Activated CD4-positive, alpha-beta T cell treated with anti-CD3 and anti-CD28 coated beads, Interleukin-2, amount 50 U/mL, for 4 hours (primary cell): Measurements from ENCODE around the gene ATF7IP2.
"Not testable (repeated sequence)": the region's sequence is repeated elsewhere in the genome, so short reads cannot be mapped to it uniquely, and the experiment has no call there.

ENCODE experiments used
- DNase-seq, 2 experiments: peaks; one replicate each; pipeline ENCODE4 v3.0.0-alpha.2; 2020

The ATF7IP2 gene

GRCh38 chr16:10376229-10376628, 9.6 kb upstream of the ATF7IP2 start:
- DNase-seq = no peak

GRCh38 chr16:10383626-10384025, 2.2 kb upstream of the ATF7IP2 start:
- DNase-seq = no peak

GRCh38 chr16:10386517-10387100, 748 bp downstream of the ATF7IP2 start:
- DNase-seq = no peak

- no peak for DNase-seq
Observed at GRCh38 chr16:10387188-10387617, 1.3 kb downstream of the ATF7IP2 start.

GRCh38 chr16:10388988-10389387, 3.1 kb downstream of the ATF7IP2 start:
- no peak for DNase-seq

- no peak for DNase-seq
Observed at GRCh38 chr16:10390330-10390729, 4.5 kb downstream of the ATF7IP2 start.

- DNase-seq = no peak
Observed at GRCh38 chr16:10390867-10391266, 5.0 kb downstream of the ATF7IP2 start.

GRCh38 chr16:10391339-10391738, 5.5 kb downstream of the ATF7IP2 start:
- DNase-seq = no peak

- no peak for DNase-seq
Observed at GRCh38 chr16:10402975-10403374, 17.1 kb downstream of the ATF7IP2 start.

- no peak for DNase-seq
Observed at GRCh38 chr16:10405386-10405939, 19.6 kb downstream of the ATF7IP2 start.

GRCh38 chr16:10408824-10409381, 23.0 kb downstream of the ATF7IP2 start:
- DNase-seq = no peak

GRCh38 chr16:10409713-10410112, 23.9 kb downstream of the ATF7IP2 start:
- DNase-seq = not testable (repeated sequence)

- no peak for DNase-seq
Observed at GRCh38 chr16:10410469-10410868, 24.6 kb downstream of the ATF7IP2 start.

GRCh38 chr16:10412935-10413601, 27.2 kb downstream of the ATF7IP2 start:
- no peak for DNase-seq

- DNase-seq = not testable (repeated sequence)
Observed at GRCh38 chr16:10418204-10418603, 32.3 kb downstream of the ATF7IP2 start.

- DNase-seq = no peak
Observed at GRCh38 chr16:10419701-10420100, 33.8 kb downstream of the ATF7IP2 start.

GRCh38 chr16:10421596-10421995, 35.7 kb downstream of the ATF7IP2 start:
- no peak for DNase-seq

- no peak for DNase-seq
Observed at GRCh38 chr16:10428433-10429168, 42.7 kb downstream of the ATF7IP2 start.

GRCh38 chr16:10429299-10429969, 43.6 kb downstream of the ATF7IP2 start:
- DNase-seq = not testable (repeated sequence)

GRCh38 chr16:10441726-10442125, 55.9 kb downstream of the ATF7IP2 start:
- no peak for DNase-seq

- no peak for DNase-seq
Observed at GRCh38 chr16:10447289-10447688, 61.4 kb downstream of the ATF7IP2 start.

- not testable (repeated sequence) for DNase-seq
Observed at GRCh38 chr16:10452208-10453158, 66.6 kb downstream of the ATF7IP2 start.
